ENCODE results near the gene UMOD. TPM values are rescaled to one million over a fixed set of nuclear protein-coding genes. Genes with fewer than 3 reads are reported as not detected.

Gene UMOD
- not detected for total RNA-seq

GRCh38 chr16:20352615-20353014 lies at the start of gene UMOD:
UMOD (minus strand) TSS chr16:20352715; CDS start chr16:20350737, 1,978 bp downstream.
- Mint-ChIP-seq H3K36me3 (ENCODE audit: insufficient read depth in 2 of 2) (no peaks in the 10 kb centered on the region), H3K4me3 (no peak within 1 kb of the TSS), H3K27ac (no peak within 1 kb of the TSS), H3K9me3 (no peaks in the 10 kb centered on the region), H3K4me1 (ENCODE audit: low read depth) (no peaks in the 10 kb centered on the region), H3K27me3 (ENCODE audit: low read depth) (peaks cover 24% of the 10 kb centered on the region)
- ATAC-seq (replicated peaks in 1 of 2), result no peak
- DNase-seq, result no peak

GRCh38 chr16:20401475-20402016 lies 49.0 kb upstream of the UMOD start:
- Mint-ChIP-seq H3K27ac (no peak overlapping the region), H3K36me3 (ENCODE audit: insufficient read depth in 2 of 2) (no peaks in the 10 kb centered on the region), H3K4me1 (ENCODE audit: low read depth) (no peaks in the 10 kb centered on the region), H3K27me3 (ENCODE audit: low read depth) (no peaks in the 10 kb centered on the region), H3K9me3 (no peaks in the 10 kb centered on the region), H3K4me3 (no peak overlapping the region)
- ATAC-seq (replicated peaks in 1 of 2), result no peak
- DNase-seq, result no peak

- H3K4me1 Mint-ChIP-seq (ENCODE audit: low read depth), result no peaks in the 10 kb centered on the region
- no peaks in the 10 kb centered on the region for H3K36me3 Mint-ChIP-seq (ENCODE audit: insufficient read depth in 2 of 2)
- no peak for ATAC-seq (replicated peaks in 1 of 2)
- no peaks in the 10 kb centered on the region for H3K27me3 Mint-ChIP-seq (ENCODE audit: low read depth)
- no peak overlapping the region for H3K27ac Mint-ChIP-seq
- no peak for DNase-seq
- no peak overlapping the region for H3K4me3 Mint-ChIP-seq
- H3K9me3 Mint-ChIP-seq, result no peaks in the 10 kb centered on the region
These were observed 48.6 kb upstream of the UMOD start for GRCh38 chr16:20401066-20401465.

GRCh38 chr16:20399185-20399584 lies 46.7 kb upstream of the UMOD start:
- ATAC-seq (replicated peaks in 1 of 2), result no peak
- no peaks in the 10 kb centered on the region for H3K9me3 Mint-ChIP-seq
- no peaks in the 10 kb centered on the region for H3K36me3 Mint-ChIP-seq (ENCODE audit: insufficient read depth in 2 of 2)
- H3K4me3 Mint-ChIP-seq, result no peak overlapping the region
- H3K27me3 Mint-ChIP-seq (ENCODE audit: low read depth), result no peaks in the 10 kb centered on the region
- H3K27ac Mint-ChIP-seq, result no peak overlapping the region
- no peaks in the 10 kb centered on the region for H3K4me1 Mint-ChIP-seq (ENCODE audit: low read depth)
- no peak for DNase-seq

GRCh38 chr16:20398603-20399002 lies 46.1 kb upstream of the UMOD start:
- H3K27me3 Mint-ChIP-seq (ENCODE audit: low read depth), result no peaks in the 10 kb centered on the region
- no peak for DNase-seq
- H3K27ac Mint-ChIP-seq, result no peak overlapping the region
- ATAC-seq (replicated peaks in 1 of 2), result no peak
- H3K36me3 Mint-ChIP-seq (ENCODE audit: insufficient read depth in 2 of 2), result no peaks in the 10 kb centered on the region
- H3K4me3 Mint-ChIP-seq, result no peak overlapping the region
- H3K9me3 Mint-ChIP-seq, result no peaks in the 10 kb centered on the region
- H3K4me1 Mint-ChIP-seq (ENCODE audit: low read depth), result no peaks in the 10 kb centered on the region

- Mint-ChIP-seq H3K4me1 (ENCODE audit: low read depth) (no peaks in the 10 kb centered on the region), H3K27ac (no peak overlapping the region), H3K36me3 (ENCODE audit: insufficient read depth in 2 of 2) (no peaks in the 10 kb centered on the region), H3K27me3 (ENCODE audit: low read depth) (no peaks in the 10 kb centered on the region), H3K9me3 (no peaks in the 10 kb centered on the region), H3K4me3 (no peak overlapping the region)
- no peak for DNase-seq
- no peak for ATAC-seq (replicated peaks in 1 of 2)
These were observed 45.1 kb upstream of the UMOD start for GRCh38 chr16:20397468-20398074.

GRCh38 chr16:20396846-20397467 lies 44.4 kb upstream of the UMOD start:
- Mint-ChIP-seq H3K27ac (no peak overlapping the region), H3K9me3 (no peaks in the 10 kb centered on the region), H3K4me1 (ENCODE audit: low read depth) (no peaks in the 10 kb centered on the region), H3K36me3 (ENCODE audit: insufficient read depth in 2 of 2) (no peaks in the 10 kb centered on the region), H3K4me3 (no peak overlapping the region), H3K27me3 (ENCODE audit: low read depth) (no peaks in the 10 kb centered on the region)
- DNase-seq (no peak), ATAC-seq (replicated peaks in 1 of 2) (no peak)

- Mint-ChIP-seq H3K27me3 (ENCODE audit: low read depth) (no peaks in the 10 kb centered on the region), H3K9me3 (no peaks in the 10 kb centered on the region), H3K27ac (no peak overlapping the region), H3K36me3 (ENCODE audit: insufficient read depth in 2 of 2) (no peaks in the 10 kb centered on the region), H3K4me1 (ENCODE audit: low read depth) (no peaks in the 10 kb centered on the region), H3K4me3 (no peak overlapping the region)
- no peak for DNase-seq
- ATAC-seq (replicated peaks in 1 of 2), result no peak
These were observed 43.4 kb upstream of the UMOD start for GRCh38 chr16:20395946-20396345.

- no peak overlapping the region for H3K27ac Mint-ChIP-seq
These were observed 41.5 kb upstream of the UMOD start for GRCh38 chr16:20393801-20394577.

GRCh38 chr16:20391045-20391444 lies 38.5 kb upstream of the UMOD start:
- Mint-ChIP-seq H3K36me3 (ENCODE audit: insufficient read depth in 2 of 2) (no peaks in the 10 kb centered on the region), H3K4me3 (no peak overlapping the region), H3K4me1 (ENCODE audit: low read depth) (no peaks in the 10 kb centered on the region), H3K27ac (no peak overlapping the region), H3K27me3 (ENCODE audit: low read depth) (peaks cover 10% of the 10 kb centered on the region), H3K9me3 (no peaks in the 10 kb centered on the region)
- ATAC-seq (replicated peaks in 1 of 2) (no peak), DNase-seq (no peak)

More at GRCh38 chr16:20393801-20394577, 41.5 kb upstream of the UMOD start:
- Mint-ChIP-seq H3K4me1 (ENCODE audit: low read depth) (no peaks in the 10 kb centered on the region), H3K4me3 (no peak overlapping the region), H3K9me3 (no peaks in the 10 kb centered on the region), H3K36me3 (ENCODE audit: insufficient read depth in 2 of 2) (no peaks in the 10 kb centered on the region), H3K27me3 (ENCODE audit: low read depth) (no peaks in the 10 kb centered on the region)
- DNase-seq (no peak), ATAC-seq (replicated peaks in 1 of 2) (no peak)

GRCh38 chr16:20388854-20389253 lies 36.3 kb upstream of the UMOD start:
- H3K4me1 Mint-ChIP-seq (ENCODE audit: low read depth), result no peaks in the 10 kb centered on the region
- DNase-seq (no peak), ATAC-seq (replicated peaks in 1 of 2) (no peak)
- H3K27me3 Mint-ChIP-seq (ENCODE audit: low read depth), result peaks cover 10% of the 10 kb centered on the region
- H3K36me3 Mint-ChIP-seq (ENCODE audit: insufficient read depth in 2 of 2), result no peaks in the 10 kb centered on the region
- H3K4me3 Mint-ChIP-seq, result no peak overlapping the region
- H3K27ac Mint-ChIP-seq, result no peak overlapping the region
- H3K9me3 Mint-ChIP-seq, result no peaks in the 10 kb centered on the region

GRCh38 chr16:20387978-20388377 lies 35.5 kb upstream of the UMOD start:
- DNase-seq (no peak), ATAC-seq (replicated peaks in 1 of 2) (no peak)
- H3K27ac Mint-ChIP-seq, result no peak overlapping the region
- peaks cover 3% of the 10 kb centered on the region for H3K4me1 Mint-ChIP-seq (ENCODE audit: low read depth)
- H3K36me3 Mint-ChIP-seq (ENCODE audit: insufficient read depth in 2 of 2), result no peaks in the 10 kb centered on the region
- peaks cover 10% of the 10 kb centered on the region for H3K27me3 Mint-ChIP-seq (ENCODE audit: low read depth)
- H3K4me3 Mint-ChIP-seq, result no peak overlapping the region
- no peaks in the 10 kb centered on the region for H3K9me3 Mint-ChIP-seq

Measured in activated T-cell treated with anti-CD3 and anti-CD28 coated beads, Interleukin-2, amount 50 U/mL, for 72 hours (primary cell).